Activated T-helper 17 cell treated with anti-CD3 and anti-CD28 coated beads, Interleukin-2, amount 50 U/mL, for 72 hours (primary cell): ENCODE measurements around the gene NUDT19. TPM values are rescaled to one million over a fixed set of nuclear protein-coding genes. Genes with fewer than 3 reads are reported as not detected.
"Not testable (repeated sequence)": the region's sequence is repeated elsewhere in the genome, so short reads cannot be mapped to it uniquely, and the experiment has no call there.

Experiments
- ATAC-seq: fragments of 150-1000 bp; cut with Tn5 transposase; replicated peaks from 2 replicates; pipeline ENCODE4 v1.10.0; 2021; ENCODE audit warnings: mild to moderate bottlenecking, moderate library complexity
- H3K27ac Mint-ChIP-seq: one replicate; pipeline ENCODE4 v1.8.0; 2022; ENCODE audit warnings: mixed read lengths
- H3K27me3 Mint-ChIP-seq: one replicate; pipeline ENCODE4 v1.8.0; 2022; ENCODE audit warnings: mixed read lengths
- H3K36me3 Mint-ChIP-seq: one replicate; pipeline ENCODE4 v1.8.0; 2022; ENCODE audit warnings: low read depth, mild to moderate bottlenecking, mixed read lengths
- H3K4me1 Mint-ChIP-seq: one replicate; pipeline ENCODE4 v1.8.0; 2022; ENCODE audit warnings: mixed read lengths
- H3K4me3 Mint-ChIP-seq: one replicate; pipeline ENCODE4 v1.8.0; 2022; ENCODE audit warnings: mild to moderate bottlenecking, mixed read lengths
- H3K9me3 Mint-ChIP-seq: one replicate; pipeline ENCODE4 v1.8.0; 2022; ENCODE audit warnings: mixed read lengths
- total RNA-seq, 2 donors: library from RNA; stranded (reverse); gene quantifications; one replicate each; pipeline ENCODE4 v1.2.3, GENCODE V29; 2022

Gene NUDT19
- 10 to 100 TPM; 14.6 to 21.4 TPM for total RNA-seq

DNA sequence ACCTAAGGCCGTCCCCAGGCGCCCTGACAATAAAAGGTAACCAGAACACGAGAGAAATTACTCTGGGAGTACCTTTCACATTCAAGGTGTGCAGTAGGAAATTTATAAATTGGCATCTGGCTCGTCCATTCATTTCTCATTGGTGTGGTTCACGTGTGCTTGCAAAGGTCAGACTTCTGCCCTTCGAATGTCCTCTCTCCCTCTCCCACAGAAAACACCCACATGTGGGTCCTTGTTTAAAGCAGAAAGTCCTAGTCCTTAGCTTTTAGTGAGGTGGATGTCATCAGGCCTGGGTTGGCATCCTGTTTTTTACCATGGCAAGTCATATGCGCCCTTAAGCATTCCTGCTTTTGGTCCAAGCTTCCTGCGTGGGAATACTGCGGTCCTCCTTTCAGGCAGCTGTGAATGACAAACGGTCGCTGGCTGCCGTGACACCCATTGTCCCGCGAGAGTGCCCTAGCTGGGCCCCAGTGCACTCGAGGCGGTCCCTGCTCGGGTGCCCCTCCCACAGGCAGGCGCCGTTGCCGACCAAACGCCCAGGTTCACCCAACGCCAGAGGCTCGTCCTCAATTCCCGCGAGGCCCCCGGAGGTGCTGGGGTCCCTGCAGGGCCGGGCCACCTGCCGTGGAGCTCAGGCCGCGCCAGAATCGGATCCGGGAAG is at the start of gene NUDT19:
NUDT19 (plus strand) TSS at position 531 of the 661 bp plus-strand sequence. CDS start 140 bp downstream, outside the sequence.
- Mint-ChIP-seq H3K4me1 (peaks cover 39% of the 10 kb centered on the region), H3K27ac (peak within 1 kb of the TSS; percentile 97), H3K36me3 (peaks cover 36% of the 10 kb centered on the region), H3K27me3 (no peaks in the 10 kb centered on the region), H3K9me3 (peaks cover 6% of the 10 kb centered on the region), H3K4me3 (peak within 1 kb of the TSS; percentile 87)
- peak; percentile 85 for ATAC-seq

DNA sequence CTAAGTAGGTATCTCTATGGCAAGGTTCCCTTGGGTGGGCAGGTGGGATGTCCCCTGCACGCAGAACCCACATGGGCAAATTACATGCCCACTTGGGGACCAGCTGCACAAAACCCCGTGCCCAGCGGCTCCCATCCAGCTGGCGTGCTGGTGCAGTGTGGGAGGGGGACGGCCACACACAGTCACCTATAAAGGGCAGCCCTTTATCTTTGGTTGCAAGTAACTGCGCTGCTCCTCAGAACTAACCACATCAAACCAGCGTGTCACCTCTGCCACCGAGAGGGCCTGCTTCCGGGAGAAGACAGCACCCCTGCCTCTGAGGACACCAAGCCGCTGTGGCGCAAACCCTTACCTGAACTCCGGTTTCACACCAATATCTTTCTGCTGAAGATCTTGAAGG is 48.9 kb upstream of the NUDT19 start:
- Mint-ChIP-seq H3K27me3 (no peaks in the 10 kb centered on the region), H3K4me3 (peak overlapping the region; percentile 47), H3K9me3 (no peaks in the 10 kb centered on the region), H3K4me1 (peaks cover 9% of the 10 kb centered on the region), H3K36me3 (peaks cover 84% of the 10 kb centered on the region), H3K27ac (peak overlapping the region; percentile 53)
- peak; percentile 94 for ATAC-seq

DNA sequence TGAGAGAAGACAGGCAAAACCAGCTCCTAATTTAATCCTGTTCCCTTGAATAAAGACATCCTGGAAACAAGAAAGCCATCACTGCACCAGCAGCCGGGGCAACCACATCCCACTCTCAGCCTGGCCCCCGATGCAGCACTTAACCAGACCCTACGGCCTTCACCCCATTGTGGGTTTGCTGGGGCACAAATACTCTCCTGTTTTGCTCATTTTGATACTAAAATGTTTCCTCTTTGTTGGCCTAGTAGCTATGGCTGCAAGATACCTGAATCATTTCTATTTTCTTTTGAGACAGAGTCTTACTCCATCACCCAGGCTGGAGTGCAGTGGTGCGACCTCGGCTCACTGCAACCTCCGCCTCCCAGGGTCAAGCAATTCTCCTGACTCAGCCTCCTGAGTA is 45.1 kb upstream of the NUDT19 start:
- Mint-ChIP-seq H3K27ac (peak overlapping the region; percentile 50), H3K9me3 (no peaks in the 10 kb centered on the region), H3K36me3 (peaks cover 76% of the 10 kb centered on the region), H3K27me3 (no peaks in the 10 kb centered on the region), H3K4me3 (no peak overlapping the region), H3K4me1 (peaks cover 9% of the 10 kb centered on the region)
- ATAC-seq = peak; percentile 59

DNA sequence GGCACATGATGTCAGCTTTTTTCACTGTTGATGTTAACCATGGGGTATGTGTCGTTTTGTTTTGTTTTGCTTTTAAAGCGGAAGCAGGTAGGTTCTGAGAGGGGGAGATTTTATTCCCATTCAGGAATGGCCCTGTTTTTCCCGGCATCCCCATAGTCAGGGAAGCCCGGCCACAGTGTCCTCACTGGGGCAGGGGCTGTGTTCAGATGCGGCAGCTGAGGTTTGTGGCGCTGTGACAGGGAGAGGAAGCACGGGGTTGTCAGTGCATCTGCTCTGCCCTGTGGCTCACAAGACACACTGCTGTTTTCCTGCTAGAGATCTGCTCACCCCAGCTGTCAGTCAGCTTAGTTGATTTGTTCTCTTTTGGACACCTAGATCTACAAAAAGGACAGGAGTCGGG is 44.3 kb upstream of the NUDT19 start:
- ATAC-seq = no peak
- Mint-ChIP-seq H3K4me1 (peaks cover 9% of the 10 kb centered on the region), H3K27me3 (no peaks in the 10 kb centered on the region), H3K9me3 (no peaks in the 10 kb centered on the region), H3K27ac (peak overlapping the region; percentile 50), H3K36me3 (peaks cover 72% of the 10 kb centered on the region), H3K4me3 (no peak overlapping the region)

DNA sequence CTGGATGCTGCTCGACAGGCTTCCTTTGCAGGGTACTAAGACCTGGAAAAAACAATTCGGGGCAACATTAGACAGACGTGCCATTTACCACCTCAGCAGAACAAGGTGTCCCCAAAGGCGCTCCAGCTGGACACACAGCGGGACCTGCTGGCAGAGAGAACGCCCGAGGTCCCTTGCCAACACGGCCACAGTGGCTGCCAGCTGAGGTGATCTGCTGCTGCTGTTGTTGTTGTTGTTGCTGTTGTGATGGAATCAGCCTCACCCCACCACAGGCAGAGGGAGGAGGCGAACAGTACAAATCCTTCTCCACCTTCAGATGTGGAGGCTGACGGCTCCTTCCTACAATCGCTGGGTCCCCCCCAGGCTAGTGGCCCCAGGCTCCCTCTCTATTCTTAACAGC is 41.9 kb upstream of the NUDT19 start:
- Mint-ChIP-seq H3K4me1 (no peaks in the 10 kb centered on the region), H3K27me3 (no peaks in the 10 kb centered on the region), H3K9me3 (no peaks in the 10 kb centered on the region), H3K36me3 (peaks cover 61% of the 10 kb centered on the region), H3K27ac (no peak overlapping the region), H3K4me3 (no peak overlapping the region)
- no peak for ATAC-seq

DNA sequence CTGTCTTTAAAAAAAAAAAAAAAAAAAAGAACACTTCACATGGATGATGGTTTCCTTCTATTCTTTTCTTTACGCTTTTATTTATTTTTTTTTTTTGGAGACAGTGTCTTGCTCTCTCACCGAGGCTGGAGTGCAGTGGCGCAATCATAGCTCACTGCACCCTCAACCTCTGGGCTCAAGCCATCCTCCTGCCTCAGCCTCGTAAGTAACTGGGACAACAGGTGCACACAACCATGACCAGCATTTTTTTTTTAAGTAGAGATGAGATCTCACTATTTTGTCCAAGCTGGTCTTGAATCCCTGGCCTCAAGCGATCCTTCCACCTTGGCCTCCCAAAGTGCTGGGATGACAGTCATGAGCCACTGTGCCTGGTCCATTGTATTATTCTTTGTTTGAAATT is 41.0 kb upstream of the NUDT19 start:
- H3K27ac Mint-ChIP-seq = no peak overlapping the region
- no peaks in the 10 kb centered on the region for H3K9me3 Mint-ChIP-seq
- no peak overlapping the region for H3K4me3 Mint-ChIP-seq
- no peak for ATAC-seq
- peaks cover 69% of the 10 kb centered on the region for H3K36me3 Mint-ChIP-seq
- H3K4me1 Mint-ChIP-seq = no peaks in the 10 kb centered on the region
- no peaks in the 10 kb centered on the region for H3K27me3 Mint-ChIP-seq

DNA sequence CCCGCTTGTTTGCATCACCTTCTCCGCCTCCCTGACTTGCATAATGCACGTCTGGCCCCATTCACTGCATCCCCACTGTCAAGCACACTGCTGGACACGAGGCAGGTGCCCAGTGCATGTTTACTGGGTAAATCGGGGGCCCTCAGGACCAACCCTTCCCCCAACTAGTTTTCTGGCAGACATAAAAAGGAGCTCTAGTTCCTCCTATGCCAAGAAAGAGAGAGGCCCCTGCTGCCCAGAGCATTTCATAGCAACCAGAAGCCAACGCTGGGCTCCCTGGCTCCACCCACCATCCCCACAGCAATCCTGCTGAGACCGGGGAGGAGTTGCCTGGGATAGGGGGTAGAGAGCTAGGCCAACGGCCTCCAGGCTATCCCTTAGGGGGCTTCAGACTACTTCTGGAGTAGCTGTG is 39.9 kb upstream of the NUDT19 start:
- ATAC-seq = no peak
- Mint-ChIP-seq H3K9me3 (no peaks in the 10 kb centered on the region), H3K36me3 (peaks cover 71% of the 10 kb centered on the region), H3K4me1 (no peaks in the 10 kb centered on the region), H3K27me3 (no peaks in the 10 kb centered on the region), H3K4me3 (no peak overlapping the region), H3K27ac (no peak overlapping the region)

DNA sequence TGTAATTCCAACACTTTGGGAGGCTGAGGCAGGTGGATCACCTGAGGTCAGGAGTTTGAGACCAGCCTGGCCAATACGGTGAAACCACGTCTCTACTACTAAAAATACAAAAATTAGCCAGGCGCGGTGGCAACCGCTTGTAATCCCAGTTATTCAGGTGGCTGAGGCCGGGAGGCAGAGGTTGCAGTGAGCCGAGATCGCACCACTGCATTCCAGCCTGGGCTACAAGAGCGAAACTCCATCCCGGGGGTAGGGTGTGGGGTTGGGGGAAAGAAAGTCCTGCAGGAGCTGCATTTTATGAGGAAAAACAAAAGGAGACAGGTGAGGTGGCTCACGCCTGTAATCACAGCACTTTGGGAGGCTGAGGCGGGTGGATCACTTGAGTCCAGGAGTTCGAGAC is 39.3 kb upstream of the NUDT19 start:
- H3K27me3 Mint-ChIP-seq, H3K4me3 Mint-ChIP-seq, ATAC-seq, H3K27ac Mint-ChIP-seq, H3K4me1 Mint-ChIP-seq, H3K9me3 Mint-ChIP-seq: not testable (repeated sequence)
- H3K36me3 Mint-ChIP-seq = peaks cover 71% of the 10 kb centered on the region

DNA sequence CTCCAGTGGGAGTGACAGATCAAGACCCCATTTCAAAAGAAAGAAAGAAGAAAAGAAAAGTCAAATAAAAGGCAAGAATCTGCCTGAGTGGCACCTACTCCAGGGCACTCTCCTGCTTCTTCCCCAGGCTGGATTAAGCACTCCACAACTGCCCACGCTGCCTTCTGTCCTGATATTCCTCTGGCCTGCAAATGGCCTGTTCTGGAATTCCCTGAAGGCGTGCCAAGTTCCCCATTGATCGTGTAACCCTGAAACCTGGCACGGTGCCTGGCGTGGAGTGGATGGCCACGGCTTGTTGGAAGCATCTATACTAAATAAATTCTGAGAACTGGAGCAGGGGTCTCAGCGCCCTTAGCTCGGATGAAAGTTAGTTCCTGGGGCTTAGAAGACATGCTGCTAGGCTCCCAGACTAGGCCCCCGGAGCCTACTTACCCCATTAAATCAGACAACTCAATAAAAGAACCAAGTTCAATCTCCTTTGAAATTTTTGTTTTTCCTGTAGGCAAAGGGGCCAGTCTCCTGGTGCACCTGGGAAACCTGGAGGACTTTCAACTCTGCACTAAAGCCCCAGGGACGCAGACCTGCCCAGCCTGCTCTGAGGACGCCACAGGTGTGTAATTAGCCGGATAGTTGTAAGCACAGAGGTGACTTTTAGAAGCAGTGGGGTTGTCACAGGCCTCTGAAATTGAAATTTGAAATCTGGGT is 38.6 kb upstream of the NUDT19 start:
- Mint-ChIP-seq H3K9me3 (no peaks in the 10 kb centered on the region), H3K27ac (no peak overlapping the region), H3K4me1 (no peaks in the 10 kb centered on the region), H3K4me3 (no peak overlapping the region), H3K27me3 (no peaks in the 10 kb centered on the region), H3K36me3 (peaks cover 71% of the 10 kb centered on the region)
- ATAC-seq = no peak

DNA sequence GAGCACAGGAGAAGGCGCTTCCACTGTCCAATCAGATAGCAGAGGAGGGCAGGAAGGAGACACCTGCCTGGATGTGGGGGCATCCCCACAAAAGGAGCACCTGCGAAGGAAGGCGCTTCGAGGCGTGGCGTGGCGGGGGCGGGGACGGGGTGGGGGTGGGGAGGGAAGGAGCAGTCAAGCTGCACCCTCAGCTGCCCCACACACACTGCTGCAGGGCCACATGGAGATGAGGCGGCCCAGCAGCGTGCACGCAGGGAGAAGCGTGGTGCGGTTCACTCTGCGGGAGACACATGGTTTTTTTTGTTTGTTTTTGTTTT is 38.1 kb upstream of the NUDT19 start:
- H3K27me3 Mint-ChIP-seq = no peaks in the 10 kb centered on the region

DNA sequence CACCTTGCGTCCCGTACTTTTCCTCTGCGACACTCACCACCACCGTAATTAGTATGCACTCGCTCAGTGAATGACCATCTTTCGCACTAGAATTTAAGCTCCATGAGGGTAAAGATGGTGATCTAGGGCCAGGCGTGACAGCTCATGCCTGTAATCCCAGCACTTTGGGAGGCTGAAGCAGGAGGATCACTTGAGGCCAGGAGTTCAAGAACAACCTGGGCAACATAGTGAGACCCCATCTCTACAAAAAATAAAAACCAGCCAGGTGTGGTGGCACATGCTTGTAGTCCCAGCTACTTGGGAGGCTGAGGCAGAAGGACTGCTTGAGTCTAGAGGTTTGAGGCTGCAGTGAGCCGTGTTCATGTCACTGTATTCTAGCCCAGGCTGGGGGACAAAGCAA is 35.2 kb upstream of the NUDT19 start:
- H3K36me3 Mint-ChIP-seq = peaks cover 60% of the 10 kb centered on the region
- H3K4me1 Mint-ChIP-seq, H3K27ac Mint-ChIP-seq, H3K9me3 Mint-ChIP-seq, H3K4me3 Mint-ChIP-seq, ATAC-seq, H3K27me3 Mint-ChIP-seq: not testable (repeated sequence)

More for the DNA sequence above, 38.1 kb upstream of the NUDT19 start:
- Mint-ChIP-seq H3K27ac (no peak overlapping the region), H3K4me1 (no peaks in the 10 kb centered on the region), H3K4me3 (no peak overlapping the region), H3K36me3 (peaks cover 71% of the 10 kb centered on the region), H3K9me3 (no peaks in the 10 kb centered on the region)
- no peak for ATAC-seq

DNA sequence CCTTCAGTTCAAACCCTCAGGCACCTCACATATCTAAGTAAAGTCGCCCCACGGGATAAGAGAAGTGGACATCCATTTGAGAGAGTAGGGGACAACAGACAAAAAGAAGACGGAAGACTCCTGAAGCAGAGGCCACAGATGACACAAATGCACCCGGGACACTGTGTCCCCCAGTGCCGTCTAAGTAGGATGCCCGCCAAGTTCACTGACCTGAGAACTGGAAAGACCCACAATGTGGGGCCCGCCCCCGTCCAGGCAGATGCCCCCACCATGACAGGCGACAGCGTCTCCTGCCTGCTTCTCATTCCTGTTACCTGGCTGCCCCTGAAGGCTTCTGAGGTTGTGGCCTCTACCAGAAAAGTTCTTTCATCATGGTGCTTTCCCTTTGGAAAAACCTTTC is 33.5 kb upstream of the NUDT19 start:
- no peak overlapping the region for H3K4me3 Mint-ChIP-seq
- no peak overlapping the region for H3K27ac Mint-ChIP-seq
- H3K36me3 Mint-ChIP-seq = peaks cover 55% of the 10 kb centered on the region
- no peaks in the 10 kb centered on the region for H3K9me3 Mint-ChIP-seq
- no peaks in the 10 kb centered on the region for H3K27me3 Mint-ChIP-seq
- ATAC-seq = no peak
- H3K4me1 Mint-ChIP-seq = no peaks in the 10 kb centered on the region

DNA sequence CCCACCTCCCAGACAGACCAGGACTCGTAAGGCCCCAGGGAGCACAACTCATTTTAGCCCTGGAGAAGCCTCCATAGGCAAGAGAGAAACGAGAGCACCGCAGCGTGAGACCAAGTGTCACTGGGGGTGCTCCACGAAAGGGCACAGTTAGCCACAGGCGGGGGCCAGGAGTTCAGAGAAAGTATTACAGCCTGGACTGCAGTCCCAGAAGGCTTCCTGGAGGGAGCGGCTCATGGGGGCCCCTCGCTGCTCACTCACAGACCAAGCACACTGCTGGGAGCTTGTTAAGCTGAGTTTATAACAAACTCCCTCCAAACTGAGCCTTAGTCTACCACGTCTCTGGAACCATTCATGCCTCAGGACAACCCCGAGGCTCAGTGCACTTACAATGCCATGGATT is 33.1 kb upstream of the NUDT19 start:
- no peak overlapping the region for H3K4me3 Mint-ChIP-seq
- H3K36me3 Mint-ChIP-seq = peaks cover 51% of the 10 kb centered on the region
- no peaks in the 10 kb centered on the region for H3K27me3 Mint-ChIP-seq
- no peaks in the 10 kb centered on the region for H3K9me3 Mint-ChIP-seq
- no peak for ATAC-seq
- H3K27ac Mint-ChIP-seq = no peak overlapping the region
- H3K4me1 Mint-ChIP-seq = no peaks in the 10 kb centered on the region

DNA sequence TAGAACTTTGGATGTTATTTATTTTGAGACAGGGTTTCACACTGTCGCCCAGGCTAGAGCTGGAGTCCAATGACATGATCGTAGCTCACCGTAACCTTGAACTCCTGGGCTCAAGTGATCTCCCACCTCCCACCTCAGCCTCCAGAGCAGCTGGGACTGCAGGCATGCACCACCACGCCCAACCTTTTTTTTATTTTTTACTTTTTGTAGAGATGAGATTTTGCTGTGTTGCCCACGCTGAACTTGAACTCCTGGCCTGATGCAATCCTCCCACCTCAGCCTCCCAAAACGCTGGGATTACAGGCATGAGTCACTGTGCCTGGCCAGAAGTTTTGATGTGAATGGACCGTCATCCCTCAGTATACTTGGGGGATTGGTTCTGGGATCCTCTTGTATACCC is 30.3 kb upstream of the NUDT19 start:
- ATAC-seq = no peak
- no peaks in the 10 kb centered on the region for H3K9me3 Mint-ChIP-seq
- H3K27ac Mint-ChIP-seq = no peak overlapping the region
- peaks cover 43% of the 10 kb centered on the region for H3K36me3 Mint-ChIP-seq
- no peak overlapping the region for H3K4me3 Mint-ChIP-seq
- no peaks in the 10 kb centered on the region for H3K27me3 Mint-ChIP-seq
- no peaks in the 10 kb centered on the region for H3K4me1 Mint-ChIP-seq

DNA sequence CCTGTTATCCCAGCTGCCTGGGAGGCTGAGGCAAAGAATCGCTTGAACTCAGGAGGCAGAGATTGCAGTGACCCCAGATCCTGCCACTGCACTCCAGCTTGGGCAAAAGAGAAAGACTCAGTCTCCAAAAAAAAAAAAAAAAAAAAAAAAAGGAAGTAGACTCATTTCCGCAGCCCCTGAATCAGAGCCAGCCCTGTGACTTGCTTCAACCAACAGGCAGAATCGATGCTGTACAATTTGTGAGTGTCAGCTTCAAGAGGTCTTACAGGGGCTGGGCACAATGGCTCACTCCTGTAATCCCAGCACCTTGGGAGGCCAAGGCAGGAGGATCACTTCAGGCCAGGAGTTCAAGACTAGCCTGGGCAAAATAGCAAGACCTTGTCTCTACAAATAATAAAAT is 29.4 kb upstream of the NUDT19 start:
- Mint-ChIP-seq H3K27ac (no peak overlapping the region), H3K36me3 (peaks cover 41% of the 10 kb centered on the region), H3K27me3 (no peaks in the 10 kb centered on the region), H3K4me1 (no peaks in the 10 kb centered on the region), H3K9me3 (no peaks in the 10 kb centered on the region), H3K4me3 (no peak overlapping the region)
- ATAC-seq = no peak
